Measurements from ENCODE around the gene AOAH. TPM values are rescaled to one million over a fixed set of nuclear protein-coding genes. Genes with fewer than 3 reads are reported as not detected.
A peak's percentile ranks its signal among the peaks of the same experiment; 100 is the strongest.

Gene AOAH
- total and polyA plus RNA-seq, 2 donors, result 23.5 to 47.1 TPM

- Histone ChIP-seq H3K4me1 (ENCODE audit: control insufficient read depth in 2 of 2, insufficient read depth in 2 of 2, low read length in 2 of 2) (no peaks in the 10 kb centered on the region), H3K36me3 (ENCODE audit: control insufficient read depth in 2 of 2, insufficient read depth in 2 of 2, low read length in 1 of 2) (no peaks in the 10 kb centered on the region), H3K9me3 (ENCODE audit: control insufficient read depth in 2 of 2, insufficient read depth in 1 of 2, low read length in 1 of 2) (no peaks in the 10 kb centered on the region), H3K27me3 (ENCODE audit: control insufficient read depth in 2 of 2, insufficient read depth in 1 of 2, low read length in 1 of 2) (no peaks in the 10 kb centered on the region), H3K27ac (ENCODE audit: low read depth in 1 of 2, low read length in 1 of 2) (no peak overlapping the region), H3K4me3 (ENCODE audit: low read length in 2 of 2) (no peak overlapping the region)
- DNase-seq (ENCODE audit: low read depth in 6 of 9, low spot score in 9 of 9), result no peak
- WGBS, result 94% methylated on average over 1 of the region's 1 CpG
Measured at GRCh38 chr7:36583318-36583717, 141.0 kb downstream of the AOAH start.

GRCh38 chr7:36575832-36576231 is 148.5 kb downstream of the AOAH start:
- H3K27ac ChIP-seq (ENCODE audit: low read depth in 1 of 2, low read length in 1 of 2), result no peak overlapping the region
- no peak for DNase-seq (ENCODE audit: low read depth in 6 of 9, low spot score in 9 of 9)
- H3K27me3 ChIP-seq (ENCODE audit: control insufficient read depth in 2 of 2, insufficient read depth in 1 of 2, low read length in 1 of 2), result no peaks in the 10 kb centered on the region
- H3K4me1 ChIP-seq (ENCODE audit: control insufficient read depth in 2 of 2, insufficient read depth in 2 of 2, low read length in 2 of 2), result peaks cover 0 to 3% of the 10 kb centered on the region in 2 donors
- H3K4me3 ChIP-seq (ENCODE audit: low read length in 2 of 2), result no peak overlapping the region
- no peaks in the 10 kb centered on the region for H3K36me3 ChIP-seq (ENCODE audit: control insufficient read depth in 2 of 2, insufficient read depth in 2 of 2, low read length in 1 of 2)
- 97% methylated on average over 5 of the region's 5 CpGs for WGBS
- no peaks in the 10 kb centered on the region for H3K9me3 ChIP-seq (ENCODE audit: control insufficient read depth in 2 of 2, insufficient read depth in 1 of 2, low read length in 1 of 2)

- no peak for DNase-seq (ENCODE audit: low read depth in 6 of 9, low spot score in 9 of 9)
- WGBS, result 97% methylated on average over 3 of the region's 3 CpGs
- H3K36me3 ChIP-seq (ENCODE audit: control insufficient read depth in 2 of 2, insufficient read depth in 2 of 2, low read length in 1 of 2), result no peaks in the 10 kb centered on the region
Measured at GRCh38 chr7:36573066-36573465, 151.2 kb downstream of the AOAH start.

GRCh38 chr7:36571190-36571560 is 153.1 kb downstream of the AOAH start:
- WGBS, result 0% methylated on average over 1 of the region's 1 CpG
- Histone ChIP-seq H3K4me1 (ENCODE audit: control insufficient read depth in 2 of 2, insufficient read depth in 2 of 2, low read length in 2 of 2) (peaks cover 0 to 5% of the 10 kb centered on the region in 2 donors), H3K36me3 (ENCODE audit: control insufficient read depth in 2 of 2, insufficient read depth in 2 of 2, low read length in 1 of 2) (no peaks in the 10 kb centered on the region), H3K9me3 (ENCODE audit: control insufficient read depth in 2 of 2, insufficient read depth in 1 of 2, low read length in 1 of 2) (no peaks in the 10 kb centered on the region), H3K27ac (ENCODE audit: low read depth in 1 of 2, low read length in 1 of 2) (no peak overlapping the region), H3K4me3 (ENCODE audit: low read length in 2 of 2) (no peak overlapping the region), H3K27me3 (ENCODE audit: control insufficient read depth in 2 of 2, insufficient read depth in 1 of 2, low read length in 1 of 2) (no peaks in the 10 kb centered on the region)
- no peak for DNase-seq (ENCODE audit: low read depth in 6 of 9, low spot score in 9 of 9)

More at GRCh38 chr7:36573066-36573465, 151.2 kb downstream of the AOAH start:
- Histone ChIP-seq H3K27me3 (ENCODE audit: control insufficient read depth in 2 of 2, insufficient read depth in 1 of 2, low read length in 1 of 2) (no peaks in the 10 kb centered on the region), H3K4me3 (ENCODE audit: low read length in 2 of 2) (no peak overlapping the region), H3K4me1 (ENCODE audit: control insufficient read depth in 2 of 2, insufficient read depth in 2 of 2, low read length in 2 of 2) (peaks cover 0 to 5% of the 10 kb centered on the region in 2 donors), H3K27ac (ENCODE audit: low read depth in 1 of 2, low read length in 1 of 2) (no peak overlapping the region), H3K9me3 (ENCODE audit: control insufficient read depth in 2 of 2, insufficient read depth in 1 of 2, low read length in 1 of 2) (no peaks in the 10 kb centered on the region)

GRCh38 chr7:36570528-36571189 is 153.6 kb downstream of the AOAH start:
- Histone ChIP-seq H3K4me1 (ENCODE audit: control insufficient read depth in 2 of 2, insufficient read depth in 2 of 2, low read length in 2 of 2) (peaks cover 0 to 5% of the 10 kb centered on the region in 2 donors), H3K27ac (ENCODE audit: low read depth in 1 of 2, low read length in 1 of 2) (no peak overlapping the region), H3K36me3 (ENCODE audit: control insufficient read depth in 2 of 2, insufficient read depth in 2 of 2, low read length in 1 of 2) (no peaks in the 10 kb centered on the region), H3K4me3 (ENCODE audit: low read length in 2 of 2) (no peak overlapping the region), H3K27me3 (ENCODE audit: control insufficient read depth in 2 of 2, insufficient read depth in 1 of 2, low read length in 1 of 2) (no peaks in the 10 kb centered on the region), H3K9me3 (ENCODE audit: control insufficient read depth in 2 of 2, insufficient read depth in 1 of 2, low read length in 1 of 2) (no peaks in the 10 kb centered on the region)
- WGBS, result 23% methylated on average over 11 of the region's 11 CpGs
- DNase-seq (ENCODE audit: low read depth in 6 of 9, low spot score in 9 of 9), result peak in 2 of 9 donors; percentile 2 to 12

- H3K4me3 ChIP-seq (ENCODE audit: low read length in 2 of 2), result no peak overlapping the region
- H3K27me3 ChIP-seq (ENCODE audit: control insufficient read depth in 2 of 2, insufficient read depth in 1 of 2, low read length in 1 of 2), result no peaks in the 10 kb centered on the region
- WGBS, result 60% methylated on average over 1 of the region's 1 CpG
- no peaks in the 10 kb centered on the region for H3K9me3 ChIP-seq (ENCODE audit: control insufficient read depth in 2 of 2, insufficient read depth in 1 of 2, low read length in 1 of 2)
- H3K36me3 ChIP-seq (ENCODE audit: control insufficient read depth in 2 of 2, insufficient read depth in 2 of 2, low read length in 1 of 2), result no peaks in the 10 kb centered on the region
- peaks cover 0 to 5% of the 10 kb centered on the region in 2 donors for H3K4me1 ChIP-seq (ENCODE audit: control insufficient read depth in 2 of 2, insufficient read depth in 2 of 2, low read length in 2 of 2)
- H3K27ac ChIP-seq (ENCODE audit: low read depth in 1 of 2, low read length in 1 of 2), result no peak overlapping the region
- DNase-seq (ENCODE audit: low read depth in 6 of 9, low spot score in 9 of 9), result no peak
Measured at GRCh38 chr7:36568452-36568849, 155.8 kb downstream of the AOAH start.

GRCh38 chr7:36567699-36568451 is 156.4 kb downstream of the AOAH start:
- Histone ChIP-seq H3K4me3 (ENCODE audit: low read length in 2 of 2) (no peak overlapping the region), H3K9me3 (ENCODE audit: control insufficient read depth in 2 of 2, insufficient read depth in 1 of 2, low read length in 1 of 2) (no peaks in the 10 kb centered on the region), H3K27ac (ENCODE audit: low read depth in 1 of 2, low read length in 1 of 2) (no peak overlapping the region), H3K36me3 (ENCODE audit: control insufficient read depth in 2 of 2, insufficient read depth in 2 of 2, low read length in 1 of 2) (no peaks in the 10 kb centered on the region), H3K27me3 (ENCODE audit: control insufficient read depth in 2 of 2, insufficient read depth in 1 of 2, low read length in 1 of 2) (no peaks in the 10 kb centered on the region), H3K4me1 (ENCODE audit: control insufficient read depth in 2 of 2, insufficient read depth in 2 of 2, low read length in 2 of 2) (peaks cover 0 to 5% of the 10 kb centered on the region in 2 donors)
- WGBS, result 97% methylated on average over 7 of the region's 7 CpGs
- DNase-seq (ENCODE audit: low read depth in 6 of 9, low spot score in 9 of 9), result no peak

- H3K4me3 ChIP-seq (ENCODE audit: low read length in 2 of 2), result no peak overlapping the region
- peaks cover 0 to 3% of the 10 kb centered on the region in 2 donors for H3K4me1 ChIP-seq (ENCODE audit: control insufficient read depth in 2 of 2, insufficient read depth in 2 of 2, low read length in 2 of 2)
- H3K36me3 ChIP-seq (ENCODE audit: control insufficient read depth in 2 of 2, insufficient read depth in 2 of 2, low read length in 1 of 2), result no peaks in the 10 kb centered on the region
- H3K27me3 ChIP-seq (ENCODE audit: control insufficient read depth in 2 of 2, insufficient read depth in 1 of 2, low read length in 1 of 2), result no peaks in the 10 kb centered on the region
- H3K9me3 ChIP-seq (ENCODE audit: control insufficient read depth in 2 of 2, insufficient read depth in 1 of 2, low read length in 1 of 2), result no peaks in the 10 kb centered on the region
- no peak for DNase-seq (ENCODE audit: low read depth in 6 of 9, low spot score in 9 of 9)
- 92% methylated on average over 5 of the region's 5 CpGs for WGBS
- no peak overlapping the region for H3K27ac ChIP-seq (ENCODE audit: low read depth in 1 of 2, low read length in 1 of 2)
Measured at GRCh38 chr7:36565792-36566356, 158.4 kb downstream of the AOAH start.

- no peak for DNase-seq (ENCODE audit: low read depth in 6 of 9, low spot score in 9 of 9)
- no peaks in the 10 kb centered on the region for H3K9me3 ChIP-seq (ENCODE audit: control insufficient read depth in 2 of 2, insufficient read depth in 1 of 2, low read length in 1 of 2)
- H3K27me3 ChIP-seq (ENCODE audit: control insufficient read depth in 2 of 2, insufficient read depth in 1 of 2, low read length in 1 of 2), result no peaks in the 10 kb centered on the region
- no peak overlapping the region for H3K4me3 ChIP-seq (ENCODE audit: low read length in 2 of 2)
- WGBS, result 97% methylated on average over 2 of the region's 2 CpGs
- no peaks in the 10 kb centered on the region for H3K36me3 ChIP-seq (ENCODE audit: control insufficient read depth in 2 of 2, insufficient read depth in 2 of 2, low read length in 1 of 2)
- H3K27ac ChIP-seq (ENCODE audit: low read depth in 1 of 2, low read length in 1 of 2), result no peak overlapping the region
- H3K4me1 ChIP-seq (ENCODE audit: control insufficient read depth in 2 of 2, insufficient read depth in 2 of 2, low read length in 2 of 2), result no peaks in the 10 kb centered on the region
Measured at GRCh38 chr7:36564489-36564888, 159.8 kb downstream of the AOAH start.

Measured in thymus (tissue), 11 donors.